Breast epithelium (tissue), 3 donors: ENCODE results near the gene RPL11.

Source experiments
- CTCF ChIP-seq, 3 donors: fragments of 450-650 bp; IDR thresholded peaks; one replicate each; pipeline ENCODE4 v1.5.1; 2016 to 2017; ENCODE audit warnings: antibody characterized with exemption in 3 of 3, mild to moderate bottlenecking in 3 of 3, moderate library complexity in 3 of 3
- POLR2AphosphoS5 ChIP-seq, 3 donors: sonication (generic); formaldehyde crosslinking; IDR thresholded peaks; one replicate each; pipeline ENCODE4 v1.6.1; 2017; ENCODE audit warnings: antibody characterized with exemption in 3 of 3

- no peak for TF ChIP-seq CTCF (IDR thresholded peaks at IDR 0.05)
- no peak for TF ChIP-seq POLR2AphosphoS5 (IDR thresholded peaks at IDR 0.05)
Measured at GRCh38 chr1:23719162-23719820, 27.7 kb downstream of the RPL11 start.
